GM18870 (cell line): Measurements from ENCODE around the gene KPNB1.

Source experiments
- ATAC-seq: cut with Tn5 transposase; IDR thresholded peaks from one replicate; pipeline ENCODE4 v1.9.1; 2021; ENCODE audit warnings: moderate library complexity; ENCODE audit not compliant: unreplicated experiment

The KPNB1 gene

GRCh38 chr17:47696717-47697642 lies 47.3 kb downstream of the KPNB1 start:
- ATAC-seq: no peak

- ATAC-seq: no peak
These were observed 48.4 kb downstream of the KPNB1 start for GRCh38 chr17:47697906-47698711.

- no peak for ATAC-seq
These were observed 49.2 kb downstream of the KPNB1 start for GRCh38 chr17:47698749-47699535.

GRCh38 chr17:47699536-47699840 lies 49.8 kb downstream of the KPNB1 start:
- ATAC-seq: no peak

- no peak for ATAC-seq
These were observed 51.0 kb downstream of the KPNB1 start for GRCh38 chr17:47700471-47701449.

GRCh38 chr17:47701608-47702007 lies 51.9 kb downstream of the KPNB1 start:
- ATAC-seq: no peak

GRCh38 chr17:47702391-47702995 lies 52.8 kb downstream of the KPNB1 start:
- ATAC-seq: no peak

GRCh38 chr17:47703191-47703591 lies 53.5 kb downstream of the KPNB1 start:
- ATAC-seq: no peak

- ATAC-seq: no peak
These were observed 54.0 kb downstream of the KPNB1 start for GRCh38 chr17:47703671-47704070.

- ATAC-seq: no peak
These were observed 54.4 kb downstream of the KPNB1 start for GRCh38 chr17:47704116-47704515.

GRCh38 chr17:47704736-47705135 lies 55.0 kb downstream of the KPNB1 start:
- ATAC-seq: no peak

- no peak for ATAC-seq
These were observed 56.1 kb downstream of the KPNB1 start for GRCh38 chr17:47705536-47706530.

- no peak for ATAC-seq
These were observed 57.5 kb downstream of the KPNB1 start for GRCh38 chr17:47707056-47707804.

- ATAC-seq: no peak
These were observed 58.2 kb downstream of the KPNB1 start for GRCh38 chr17:47707884-47708283.

GRCh38 chr17:47708312-47708863 lies 58.7 kb downstream of the KPNB1 start:
- no peak for ATAC-seq

GRCh38 chr17:47708864-47709541 lies 59.3 kb downstream of the KPNB1 start:
- no peak for ATAC-seq

- no peak for ATAC-seq
These were observed 59.9 kb downstream of the KPNB1 start for GRCh38 chr17:47709594-47709993.
